ENCODE results near the gene TTC39B.

The TTC39B gene

GRCh38 chr9:15158064-15158463, 149.0 kb downstream of the TTC39B start:
- no peak for DNase-seq

- no peak for DNase-seq
These were observed 149.6 kb downstream of the TTC39B start for GRCh38 chr9:15157381-15157780.

GRCh38 chr9:15156241-15156640, 150.8 kb downstream of the TTC39B start:
- DNase-seq = no peak

GRCh38 chr9:15155826-15156225, 151.2 kb downstream of the TTC39B start:
- no peak for DNase-seq

GRCh38 chr9:15155323-15155722, 151.7 kb downstream of the TTC39B start:
- no peak for DNase-seq

- no peak for DNase-seq
These were observed 152.3 kb downstream of the TTC39B start for GRCh38 chr9:15154677-15155076.

- DNase-seq = no peak
These were observed 153.1 kb downstream of the TTC39B start for GRCh38 chr9:15153961-15154360.

GRCh38 chr9:15150939-15151338, 156.1 kb downstream of the TTC39B start:
- DNase-seq = no peak

- DNase-seq = no peak
These were observed 157.6 kb downstream of the TTC39B start for GRCh38 chr9:15149450-15149849.

- DNase-seq = peak; percentile 21
These were observed 160.7 kb downstream of the TTC39B start for GRCh38 chr9:15146268-15146700.

- peak; percentile 14 for DNase-seq
These were observed 162.4 kb downstream of the TTC39B start for GRCh38 chr9:15144622-15145061.

GRCh38 chr9:15142878-15143534, 164.0 kb downstream of the TTC39B start:
- DNase-seq = no peak

GRCh38 chr9:15140051-15140450, 167.0 kb downstream of the TTC39B start:
- no peak for DNase-seq

GRCh38 chr9:15139469-15139868, 167.5 kb downstream of the TTC39B start:
- no peak for DNase-seq

- no peak for DNase-seq
These were observed 168.7 kb downstream of the TTC39B start for GRCh38 chr9:15138357-15138686.

- DNase-seq = no peak
These were observed 169.2 kb downstream of the TTC39B start for GRCh38 chr9:15137658-15138356.

GRCh38 chr9:15137089-15137488, 169.9 kb downstream of the TTC39B start:
- no peak for DNase-seq

GRCh38 chr9:15136646-15137045, 170.4 kb downstream of the TTC39B start:
- no peak for DNase-seq

- peak; percentile 79 for DNase-seq
These were observed 171.7 kb downstream of the TTC39B start for GRCh38 chr9:15135164-15135792.

GRCh38 chr9:15133488-15133887, 173.5 kb downstream of the TTC39B start:
- no peak for DNase-seq

- no peak for DNase-seq
These were observed 174.9 kb downstream of the TTC39B start for GRCh38 chr9:15132091-15132490.

GRCh38 chr9:15131094-15131493, 175.9 kb downstream of the TTC39B start:
- DNase-seq = no peak

GRCh38 chr9:15127831-15128230, 179.2 kb downstream of the TTC39B start:
- DNase-seq = no peak

- no peak for DNase-seq
These were observed 185.4 kb downstream of the TTC39B start for GRCh38 chr9:15121630-15122029.
